Suppressor macrophage treated with lipopolysaccharide for 4 hours (primary cell): ENCODE measurements around the gene NFATC1.

Experiments
- DNase-seq: peaks from one replicate; pipeline ENCODE4 v3.0.0-alpha.2; 2020

The NFATC1 gene

DNA sequence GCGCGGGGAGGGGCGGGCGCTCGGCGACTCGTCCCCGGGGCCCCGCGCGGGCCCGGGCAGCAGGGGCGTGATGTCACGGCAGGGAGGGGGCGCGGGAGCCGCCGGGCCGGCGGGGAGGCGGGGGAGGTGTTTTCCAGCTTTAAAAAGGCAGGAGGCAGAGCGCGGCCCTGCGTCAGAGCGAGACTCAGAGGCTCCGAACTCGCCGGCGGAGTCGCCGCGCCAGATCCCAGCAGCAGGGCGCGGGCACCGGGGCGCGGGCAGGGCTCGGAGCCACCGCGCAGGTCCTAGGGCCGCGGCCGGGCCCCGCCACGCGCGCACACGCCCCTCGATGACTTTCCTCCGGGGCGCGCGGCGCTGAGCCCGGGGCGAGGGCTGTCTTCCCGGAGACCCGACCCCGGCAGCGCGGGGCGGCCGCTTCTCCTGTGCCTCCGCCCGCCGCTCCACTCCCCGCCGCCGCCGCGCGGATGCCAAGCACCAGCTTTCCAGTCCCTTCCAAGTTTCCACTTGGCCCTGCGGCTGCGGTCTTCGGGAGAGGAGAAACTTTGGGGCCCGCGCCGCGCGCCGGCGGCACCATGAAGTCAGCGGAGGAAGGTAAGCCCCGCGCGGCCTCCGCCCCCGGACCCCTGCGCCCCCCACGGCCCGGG lies at the start of gene NFATC1:
TSS of gene NFATC1 (plus strand) at position 170 of the 644 bp plus-strand sequence. CDS start at position 465, 295 bp downstream.
- peak; percentile 84 for DNase-seq

DNA sequence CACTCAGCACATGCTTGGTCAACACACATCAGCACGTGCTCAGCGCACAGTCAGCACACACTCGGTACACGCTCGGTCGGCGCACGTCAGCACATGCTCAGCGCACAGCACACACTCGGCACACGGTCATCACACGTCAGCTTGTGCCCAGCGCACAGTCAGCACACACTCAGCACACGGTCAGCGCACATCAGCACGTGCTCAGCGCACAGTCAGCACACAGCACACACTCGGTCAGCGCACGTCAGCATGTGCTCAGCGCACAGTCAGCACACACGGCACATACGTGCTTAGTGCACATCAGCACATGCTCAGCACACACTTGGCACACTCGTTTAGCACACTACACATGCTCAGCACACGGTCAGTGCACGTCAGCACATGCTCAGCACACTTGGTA lies 49.7 kb upstream of the NFATC1 start:
- no peak for DNase-seq

DNA sequence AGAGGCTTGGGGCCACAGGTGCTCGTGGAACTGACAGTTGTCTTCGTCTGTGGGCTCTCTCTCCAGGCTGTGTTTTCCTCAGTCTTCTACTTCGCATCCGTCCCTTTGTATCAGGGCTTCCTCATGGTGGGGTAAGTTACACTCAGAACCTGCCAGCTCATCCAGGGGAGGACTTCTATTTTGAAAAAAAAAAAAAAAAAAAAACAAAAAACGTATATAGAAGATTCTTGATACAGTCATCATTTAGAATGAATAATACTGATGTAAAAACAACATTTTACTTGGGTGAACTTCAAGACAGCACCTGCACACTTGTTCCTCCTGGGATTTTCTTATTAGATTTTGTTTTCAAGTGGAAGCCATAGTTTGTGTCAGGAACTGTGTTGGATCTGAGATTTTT lies 47.7 kb upstream of the NFATC1 start:
- no peak for DNase-seq

DNA sequence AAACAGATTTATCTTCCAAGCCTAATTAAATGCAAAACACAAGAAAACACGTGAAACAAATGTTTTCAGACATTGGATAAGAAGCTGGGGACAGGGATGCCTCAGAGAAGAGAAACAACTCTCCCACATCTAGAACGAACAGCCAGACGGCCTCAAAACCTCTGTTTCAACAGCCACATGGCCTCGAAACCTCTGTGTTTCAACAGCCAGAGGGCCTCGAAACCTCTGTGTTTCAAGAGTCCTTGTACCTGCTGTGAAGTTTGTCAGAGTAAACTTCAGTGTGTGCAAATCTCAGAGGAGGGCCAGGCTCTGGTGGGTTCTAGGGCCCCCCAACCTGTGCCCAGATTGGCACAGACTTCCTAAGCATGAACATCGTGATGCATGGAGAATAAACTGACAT lies 43.3 kb upstream of the NFATC1 start:
- no peak for DNase-seq

DNA sequence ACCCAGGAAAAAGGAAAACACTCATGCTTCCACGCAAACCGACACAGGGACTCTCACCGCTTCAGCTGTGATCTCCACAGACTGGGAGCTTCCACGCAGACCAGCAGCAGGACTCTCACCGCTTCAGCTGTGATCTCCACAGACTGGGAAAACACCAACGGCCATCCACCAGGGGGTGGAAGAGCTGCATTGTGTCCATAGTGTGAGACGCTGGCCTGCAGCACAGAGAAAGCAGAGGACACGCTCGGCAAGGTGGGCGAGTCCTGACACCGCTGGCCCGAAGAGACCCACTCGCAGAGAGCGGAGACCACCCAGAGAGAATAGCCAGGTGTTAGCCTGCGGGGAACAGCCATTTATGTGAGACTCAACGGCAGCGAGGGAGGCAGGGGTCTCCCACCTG lies 42.5 kb upstream of the NFATC1 start:
- DNase-seq, result no peak

DNA sequence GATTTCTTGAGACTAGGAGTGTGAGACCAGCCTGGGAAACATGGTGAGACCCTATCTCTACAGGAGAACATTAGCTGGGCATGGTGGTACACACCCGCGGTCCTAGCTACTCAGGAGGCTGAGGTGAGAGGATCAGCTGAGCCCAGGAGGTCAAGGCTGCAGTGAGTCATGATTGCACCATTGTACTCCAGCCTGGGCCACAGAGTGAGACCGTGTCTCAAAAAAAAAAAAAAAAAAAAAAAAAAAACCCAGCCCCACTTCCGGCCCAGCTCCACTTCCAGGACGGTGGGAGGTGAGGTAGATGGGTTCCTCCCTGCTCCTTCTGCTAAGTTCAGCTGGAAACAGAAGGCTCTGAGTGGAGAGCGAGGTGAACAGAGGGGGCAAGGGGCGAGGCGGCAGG lies 41.4 kb upstream of the NFATC1 start:
- no peak for DNase-seq

DNA sequence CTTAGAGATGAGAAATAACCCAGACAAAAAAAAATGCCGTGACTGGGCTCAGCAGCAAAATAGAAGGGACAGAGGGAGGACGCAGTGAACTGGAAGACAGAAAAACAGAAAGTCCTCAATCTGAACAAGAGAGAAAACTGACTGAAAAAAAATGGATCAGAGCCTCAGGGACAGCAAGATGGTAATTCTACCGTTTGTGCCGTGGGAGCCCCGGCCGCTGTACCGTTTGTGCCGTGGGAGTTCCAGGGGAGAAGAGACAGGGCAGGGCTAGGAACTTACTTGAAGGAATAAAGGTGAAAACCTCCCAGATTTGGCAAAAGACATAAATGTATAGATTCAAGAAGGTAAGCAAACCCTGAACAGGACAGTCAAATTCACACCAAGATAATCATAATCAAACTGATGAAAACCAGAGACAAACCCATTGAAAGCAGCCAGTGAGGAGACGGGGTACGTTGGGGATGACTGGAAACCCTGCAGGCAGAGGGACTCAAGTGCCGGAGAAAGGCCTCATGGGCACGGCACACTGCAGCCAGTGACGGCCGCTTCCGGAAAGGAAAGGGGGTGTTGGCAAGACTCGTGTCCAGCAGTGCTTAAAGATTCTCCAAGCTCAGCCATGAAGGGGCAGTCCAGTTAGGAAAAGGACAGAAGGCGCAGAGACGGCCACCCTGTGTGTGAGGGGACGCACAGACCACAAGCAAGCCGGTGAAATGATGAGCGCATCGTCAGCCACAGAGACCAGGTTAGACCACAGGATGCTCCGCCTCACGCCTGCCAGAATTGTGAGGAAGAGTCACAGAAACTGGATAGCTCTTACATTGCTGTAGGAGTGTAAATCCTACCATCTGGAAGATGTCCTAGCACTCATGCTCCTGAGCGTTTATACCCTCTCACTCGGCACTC lies 40.0 kb upstream of the NFATC1 start:
- DNase-seq, result no peak

DNA sequence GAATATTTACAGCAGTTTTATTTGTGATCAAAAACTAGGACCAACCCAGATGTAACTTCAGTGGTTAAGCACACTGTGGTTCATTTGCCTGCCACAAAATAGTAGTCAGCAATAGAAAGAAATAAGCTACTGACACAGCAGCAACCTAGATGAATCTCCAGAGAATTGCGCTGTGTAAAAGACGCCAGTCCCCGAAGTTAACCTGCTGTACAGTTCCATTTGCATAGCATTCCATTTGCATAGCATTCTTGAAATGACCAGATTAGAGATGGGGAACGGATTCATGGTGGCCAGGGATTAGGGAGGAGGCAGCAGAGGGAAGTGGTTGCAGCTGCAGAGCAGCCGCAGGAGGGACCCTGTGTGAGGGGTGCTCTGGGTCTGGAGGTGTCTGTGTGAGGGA lies 39.3 kb upstream of the NFATC1 start:
- no peak for DNase-seq

DNA sequence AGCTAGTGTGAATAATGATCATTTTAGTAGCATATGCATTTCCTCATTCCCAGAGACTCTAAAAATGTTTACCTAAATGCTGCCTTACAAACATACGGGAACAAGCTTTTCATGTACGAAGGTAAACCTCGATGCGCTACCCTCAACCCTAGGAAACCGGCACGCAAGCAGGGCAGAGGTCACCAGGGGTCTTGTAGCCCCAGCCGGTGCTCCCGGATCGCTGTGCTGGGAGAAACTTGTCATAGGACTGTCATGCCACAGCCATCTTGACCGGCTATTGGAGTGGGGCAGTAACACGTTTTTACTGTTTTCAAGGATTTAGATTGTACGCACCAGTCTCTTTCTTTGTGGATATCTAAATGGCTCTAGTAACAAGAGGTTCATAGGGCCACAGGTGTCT lies 34.8 kb upstream of the NFATC1 start:
- DNase-seq, result no peak

DNA sequence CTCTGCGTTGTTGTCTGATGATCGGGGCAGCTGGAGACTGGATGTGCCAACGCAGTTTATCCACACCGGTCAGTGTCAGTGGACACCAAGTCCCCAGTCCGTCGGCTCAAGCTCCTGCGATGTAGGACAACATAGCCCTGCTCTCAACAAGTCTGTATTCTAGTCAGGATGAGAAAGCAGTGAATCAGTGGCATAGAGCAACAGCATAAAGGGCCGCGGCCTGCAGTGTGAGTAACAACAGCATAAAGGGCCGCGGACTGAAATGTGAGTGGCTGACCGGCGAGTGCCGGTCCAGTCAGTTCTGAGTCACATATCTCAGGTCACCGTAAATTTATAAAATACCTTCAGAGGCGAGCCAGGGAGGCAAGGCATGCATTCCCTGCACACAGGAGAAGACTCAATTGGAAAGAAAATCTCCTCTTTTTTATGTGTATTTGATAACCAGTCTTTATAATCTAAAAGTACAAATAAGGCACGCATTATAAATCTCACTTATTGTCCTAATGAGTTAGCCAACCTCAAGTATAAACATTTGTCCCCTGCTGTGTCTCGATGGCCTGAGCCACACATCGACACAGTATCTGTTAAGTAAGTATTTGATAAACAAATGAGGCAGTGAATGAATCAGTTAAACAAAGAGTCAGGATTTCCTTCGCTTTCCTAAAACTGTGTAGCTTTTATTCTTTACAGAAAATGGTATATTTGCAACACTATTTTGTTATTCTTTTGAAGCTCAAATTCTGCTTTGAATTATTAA lies 33.8 kb upstream of the NFATC1 start:
- DNase-seq, result no peak

DNA sequence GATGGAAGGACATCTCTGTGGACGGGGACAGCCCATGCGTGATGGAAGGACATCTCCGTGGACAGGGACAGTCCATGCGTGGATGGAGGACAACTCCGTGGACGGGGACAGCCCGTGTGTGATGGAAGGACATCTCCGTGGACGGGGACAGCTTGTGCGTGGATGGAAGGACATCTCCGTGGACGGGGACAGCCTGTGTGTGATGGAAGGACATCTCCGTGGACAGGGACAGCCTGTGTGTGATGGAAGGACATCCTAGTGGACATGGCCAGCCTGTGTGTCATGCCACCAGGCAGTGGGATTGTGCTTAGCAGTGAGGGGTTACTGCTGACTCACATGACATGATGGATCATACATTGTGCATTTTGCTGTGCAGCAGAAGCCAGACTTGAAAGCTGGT lies 30.0 kb upstream of the NFATC1 start:
- no peak for DNase-seq

DNA sequence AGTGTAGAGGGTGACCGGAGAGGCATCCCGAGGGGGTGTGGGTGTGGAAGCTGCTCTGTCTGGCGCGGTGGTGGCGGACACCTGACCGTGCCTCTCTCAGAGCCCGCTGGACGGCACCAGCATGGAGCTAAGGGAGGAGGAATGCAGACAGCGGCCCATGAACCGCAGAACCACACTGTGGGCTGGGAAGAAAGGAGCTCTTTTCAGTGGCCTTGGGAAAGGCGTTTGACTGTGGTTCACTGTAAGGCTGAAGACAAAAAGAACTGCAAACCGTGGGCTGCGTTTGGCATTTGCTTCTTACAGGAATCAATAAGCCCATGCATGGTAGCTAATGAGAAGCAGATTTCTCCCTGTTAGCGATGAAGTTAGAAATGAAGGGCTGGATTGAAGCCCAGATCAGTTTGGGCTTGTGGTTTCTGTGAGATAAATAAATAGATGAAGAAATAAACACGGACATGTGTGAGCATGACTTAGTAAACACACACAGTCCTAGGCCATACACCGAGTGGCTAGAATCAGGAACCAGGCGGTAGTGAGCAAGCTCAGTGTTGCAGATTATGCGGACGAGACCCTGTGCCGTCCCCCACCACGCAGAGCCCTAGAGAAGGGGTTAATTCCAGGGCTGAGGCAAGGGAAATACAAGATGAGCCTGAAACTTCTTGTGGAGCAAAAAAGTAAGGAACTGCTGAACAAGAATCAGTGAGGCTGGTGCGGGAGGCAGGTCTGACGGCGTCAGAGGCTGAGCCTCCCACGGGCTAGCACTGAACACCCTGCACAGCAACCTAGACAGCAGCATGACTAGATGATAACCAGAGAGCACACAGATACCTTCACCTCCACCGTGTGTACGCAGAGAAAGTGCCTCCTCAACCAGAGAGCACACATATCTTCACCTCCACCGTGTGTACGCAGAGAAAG lies 29.3 kb upstream of the NFATC1 start:
- no peak for DNase-seq

DNA sequence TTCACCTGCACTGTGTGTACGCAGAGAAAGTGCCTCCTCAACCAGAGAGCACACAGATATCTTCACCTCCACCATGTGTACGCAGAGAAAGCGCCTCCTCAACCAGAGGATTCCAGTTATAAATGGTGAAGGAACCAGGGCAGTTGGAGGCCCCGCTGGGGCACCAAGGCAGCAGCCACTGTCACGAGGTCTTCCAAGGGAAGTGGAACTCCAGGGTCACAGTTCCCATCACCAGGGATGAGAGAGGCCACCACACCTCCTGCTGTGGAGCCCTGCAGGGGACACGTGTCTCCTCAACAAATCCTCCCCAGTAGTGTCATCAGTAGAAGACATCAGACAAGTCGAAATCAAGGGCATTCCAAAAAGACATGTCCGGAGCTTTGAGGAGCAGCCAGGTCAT lies 28.2 kb upstream of the NFATC1 start:
- DNase-seq, result no peak

DNA sequence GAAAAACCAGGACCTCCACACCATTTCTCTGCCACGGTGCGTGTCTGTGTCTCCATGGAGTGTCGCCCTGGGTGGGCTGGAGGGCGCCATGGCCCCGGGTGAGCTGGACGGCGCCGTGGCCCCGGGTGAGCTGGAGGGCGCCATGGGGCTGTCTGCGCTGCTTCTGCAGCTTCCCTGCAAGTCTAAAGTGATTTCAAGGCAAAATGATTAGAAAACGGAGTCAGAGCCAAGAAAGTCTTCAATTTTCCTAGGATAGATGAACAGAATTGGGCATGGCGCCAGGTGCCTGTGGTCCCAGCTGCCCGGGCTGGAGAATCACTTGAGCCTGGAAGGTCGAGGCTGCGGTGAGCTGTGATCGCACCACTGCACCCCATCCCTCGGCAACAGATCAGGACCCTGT lies 27.7 kb upstream of the NFATC1 start:
- DNase-seq, result no peak

DNA sequence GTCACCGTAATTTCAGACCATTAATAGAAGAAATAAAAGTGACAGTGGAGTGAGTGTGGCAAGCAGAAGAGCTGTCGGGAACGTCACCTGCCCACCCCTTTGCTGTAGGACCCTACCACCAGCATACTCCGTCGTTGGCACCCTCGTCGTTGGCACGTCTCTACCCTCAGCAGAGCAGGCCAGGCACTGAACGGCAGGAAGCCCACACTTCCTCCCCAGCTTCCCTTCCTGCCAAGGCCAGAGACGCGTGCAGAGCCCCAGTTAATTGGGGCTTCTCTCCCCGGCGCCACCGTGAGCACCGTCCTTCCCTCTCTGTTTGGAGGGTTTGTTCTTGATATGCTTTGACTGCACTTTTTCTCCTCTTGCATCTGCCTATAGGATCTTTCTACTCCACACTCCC lies 27.0 kb upstream of the NFATC1 start:
- DNase-seq, result no peak

DNA sequence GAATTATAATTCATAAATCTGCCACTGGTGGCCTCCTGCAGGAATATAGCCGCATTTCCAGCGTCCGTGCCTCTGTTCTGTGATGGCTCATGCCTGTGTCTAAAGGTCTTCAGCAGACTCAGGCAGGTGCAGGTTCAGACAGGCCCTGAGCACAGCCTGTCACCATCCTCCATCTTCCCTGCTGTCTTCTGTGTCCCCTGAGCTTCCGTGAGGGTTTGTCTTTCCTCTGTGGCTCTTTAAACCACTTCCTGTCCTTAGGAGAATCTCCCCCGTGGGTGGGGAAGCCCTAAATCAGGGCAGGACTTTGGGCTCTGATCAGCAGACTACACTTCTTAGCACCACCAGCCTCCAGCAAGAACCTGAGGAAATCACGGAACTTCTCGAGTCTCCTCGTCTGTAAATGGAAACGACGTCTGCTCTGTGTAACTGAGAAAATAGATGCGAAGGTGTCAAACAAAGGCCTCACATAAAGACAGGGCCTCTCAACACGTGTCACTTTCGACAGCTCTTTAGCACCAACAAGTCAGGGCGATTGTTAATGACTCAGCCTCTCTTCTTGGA lies 24.1 kb upstream of the NFATC1 start:
- DNase-seq, result no peak

DNA sequence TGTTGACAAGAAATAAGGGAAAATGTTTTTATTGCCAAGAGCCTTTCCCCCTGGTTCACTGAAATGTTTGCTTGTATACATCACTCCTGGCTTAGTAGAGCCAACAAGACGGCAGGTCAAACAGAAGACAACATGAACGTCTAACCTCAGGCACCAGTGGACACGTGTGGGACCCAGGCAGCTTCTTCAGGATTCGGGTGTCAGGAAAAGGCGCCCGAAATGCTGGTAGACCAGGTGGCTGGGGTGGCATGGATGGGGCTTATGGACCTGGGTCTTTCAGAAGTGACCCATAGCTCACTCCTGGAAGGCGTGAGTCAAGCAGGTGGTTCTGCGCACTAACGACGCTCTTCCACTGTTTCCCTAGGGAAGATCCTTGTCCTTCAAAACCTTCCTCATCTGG lies 23.3 kb upstream of the NFATC1 start:
- no peak for DNase-seq

DNA sequence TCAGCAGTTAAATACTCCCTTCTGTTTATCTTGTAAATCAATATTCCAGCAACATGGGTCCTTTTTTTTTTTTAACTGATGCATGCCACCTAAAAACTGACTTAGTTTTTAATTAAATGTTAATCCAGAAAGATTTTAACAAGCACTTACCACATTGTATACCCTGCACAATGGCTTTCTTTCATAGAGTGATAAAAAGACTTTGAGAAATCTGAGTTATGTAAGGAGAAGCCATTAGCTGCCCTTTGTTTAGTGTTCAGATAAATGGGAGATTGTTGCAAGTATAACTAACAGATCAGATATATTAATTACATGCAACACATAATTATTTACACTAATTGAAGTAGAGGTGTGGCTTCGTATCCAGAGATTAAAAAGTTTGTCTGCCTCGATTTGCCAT lies 22.7 kb upstream of the NFATC1 start:
- no peak for DNase-seq

DNA sequence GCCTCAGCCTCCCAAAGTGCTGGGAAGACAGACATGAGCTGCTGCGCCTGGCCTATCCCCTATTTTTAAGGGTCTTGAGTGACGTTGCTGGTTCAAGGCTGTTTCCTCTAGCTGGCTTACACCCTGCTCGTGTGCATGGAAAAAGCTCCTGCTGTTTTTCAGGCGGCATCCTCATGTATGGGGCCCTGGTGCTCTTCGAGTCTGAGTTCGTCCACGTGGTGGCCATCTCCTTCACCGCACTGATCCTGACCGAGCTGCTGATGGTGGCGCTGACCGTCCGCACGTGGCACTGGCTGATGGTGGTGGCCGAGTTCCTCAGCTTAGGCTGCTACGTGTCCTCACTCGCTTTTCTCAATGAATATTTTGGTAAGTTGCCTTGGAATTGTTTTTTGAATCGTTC lies 22.0 kb upstream of the NFATC1 start:
- no peak for DNase-seq

DNA sequence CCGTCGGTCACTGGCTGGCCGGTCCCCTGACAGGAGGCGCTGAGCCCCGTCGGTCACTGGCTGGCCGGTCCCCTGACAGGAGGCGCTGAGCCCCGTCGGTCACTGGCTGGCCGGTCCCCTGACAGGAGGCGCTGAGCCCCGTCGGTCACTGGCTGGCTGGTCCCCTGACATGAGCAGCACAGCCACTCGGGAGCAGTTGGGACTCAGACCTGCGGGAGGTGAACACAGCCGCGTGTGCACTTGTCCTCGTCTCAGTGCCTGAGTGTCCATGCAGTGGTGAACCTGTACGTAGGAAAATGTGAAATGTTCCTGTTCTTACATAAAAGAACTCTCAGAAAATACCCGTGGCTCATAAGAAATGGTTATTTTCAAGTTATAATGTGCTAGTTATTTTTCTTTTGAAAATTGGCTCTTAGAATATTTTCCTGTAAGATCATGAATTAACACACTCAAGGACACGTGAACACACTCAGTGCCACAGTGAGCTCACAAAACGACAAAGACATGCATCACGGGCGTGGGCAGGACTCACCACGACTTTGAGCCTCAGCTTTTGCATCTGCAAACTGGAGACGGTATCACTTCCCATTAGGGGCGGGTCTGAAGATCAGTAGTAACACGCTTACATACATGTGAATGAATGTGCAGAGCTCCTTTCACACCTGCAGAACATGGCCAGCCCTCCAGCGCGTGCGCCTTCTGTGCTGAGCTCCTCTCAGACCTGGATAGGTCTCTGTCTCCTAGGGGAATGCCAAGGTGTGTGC lies 21.1 kb upstream of the NFATC1 start:
- DNase-seq, result no peak

DNA sequence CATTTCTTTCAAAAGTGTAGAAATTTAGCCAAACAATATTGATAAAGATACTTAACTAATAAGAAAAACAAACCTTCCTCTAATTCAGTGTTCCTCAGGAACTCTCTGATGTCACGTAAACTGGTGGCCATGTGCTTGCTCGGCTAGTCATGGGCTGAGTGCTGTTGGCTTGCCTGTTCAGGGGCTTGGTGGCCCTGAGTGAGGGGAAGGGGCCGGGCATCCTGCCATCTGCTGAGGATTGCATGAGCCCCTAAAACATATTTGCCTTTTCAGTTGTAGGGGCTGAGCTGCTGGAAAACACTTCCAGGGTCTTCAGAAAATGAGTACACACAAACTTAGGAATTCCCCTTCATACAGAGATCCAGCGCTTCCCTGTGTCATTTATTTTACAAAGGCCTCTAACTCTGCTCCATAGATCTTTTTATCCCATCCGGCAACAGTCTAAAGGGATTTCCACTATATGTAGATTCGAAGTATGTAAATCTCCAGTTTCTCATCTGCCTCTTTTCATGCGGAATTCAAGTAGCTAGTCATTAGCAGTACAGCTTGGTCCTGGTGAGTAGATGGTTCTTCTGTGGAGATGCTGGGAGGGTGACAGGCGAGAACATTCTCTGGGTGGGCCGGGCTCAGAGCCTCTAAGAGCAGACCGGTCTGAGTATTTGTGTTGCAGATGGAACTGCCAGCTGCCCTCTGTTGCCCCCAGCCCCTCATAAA lies 20.1 kb upstream of the NFATC1 start:
- DNase-seq, result no peak
